ENCODE results near the gene FOXG1.
A peak's percentile ranks its signal among the peaks of the same experiment; 100 is the strongest.

Gene FOXG1

DNA sequence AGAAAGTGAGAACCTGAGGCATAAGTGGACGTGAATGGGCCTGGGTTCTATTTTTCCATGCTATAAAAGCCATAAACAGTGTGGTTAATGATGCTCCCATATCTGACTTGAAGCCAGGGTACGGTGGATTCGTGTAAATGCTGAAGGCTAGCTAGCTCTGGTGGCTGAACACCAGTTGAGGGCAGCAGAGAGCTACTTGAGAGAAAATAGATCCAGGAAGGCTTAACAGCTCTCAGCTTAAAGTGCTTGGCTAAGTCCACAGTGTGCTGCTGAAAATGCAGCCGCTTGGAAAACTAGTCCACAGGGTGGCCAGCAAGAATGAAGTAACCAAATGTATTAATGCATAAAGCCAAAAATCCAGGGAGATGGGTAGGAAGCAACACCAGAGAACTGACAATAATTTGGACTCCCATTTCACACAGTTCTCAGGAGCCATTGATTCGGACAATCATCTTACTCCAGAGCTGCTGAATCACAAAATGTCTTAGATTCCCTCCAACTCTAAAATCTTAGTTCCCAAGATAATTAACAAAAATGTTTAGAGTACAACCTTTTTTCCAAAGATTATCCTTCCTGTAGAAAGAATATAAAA lies 15.0 kb upstream of the FOXG1 start:
- peak; percentile 82 for DNase-seq (ENCODE audit: low read depth)
- H3K4me3 ChIP-seq (ENCODE audit: low read depth, low read length), result no peak overlapping the region
- TF ChIP-seq, protein P1, sequence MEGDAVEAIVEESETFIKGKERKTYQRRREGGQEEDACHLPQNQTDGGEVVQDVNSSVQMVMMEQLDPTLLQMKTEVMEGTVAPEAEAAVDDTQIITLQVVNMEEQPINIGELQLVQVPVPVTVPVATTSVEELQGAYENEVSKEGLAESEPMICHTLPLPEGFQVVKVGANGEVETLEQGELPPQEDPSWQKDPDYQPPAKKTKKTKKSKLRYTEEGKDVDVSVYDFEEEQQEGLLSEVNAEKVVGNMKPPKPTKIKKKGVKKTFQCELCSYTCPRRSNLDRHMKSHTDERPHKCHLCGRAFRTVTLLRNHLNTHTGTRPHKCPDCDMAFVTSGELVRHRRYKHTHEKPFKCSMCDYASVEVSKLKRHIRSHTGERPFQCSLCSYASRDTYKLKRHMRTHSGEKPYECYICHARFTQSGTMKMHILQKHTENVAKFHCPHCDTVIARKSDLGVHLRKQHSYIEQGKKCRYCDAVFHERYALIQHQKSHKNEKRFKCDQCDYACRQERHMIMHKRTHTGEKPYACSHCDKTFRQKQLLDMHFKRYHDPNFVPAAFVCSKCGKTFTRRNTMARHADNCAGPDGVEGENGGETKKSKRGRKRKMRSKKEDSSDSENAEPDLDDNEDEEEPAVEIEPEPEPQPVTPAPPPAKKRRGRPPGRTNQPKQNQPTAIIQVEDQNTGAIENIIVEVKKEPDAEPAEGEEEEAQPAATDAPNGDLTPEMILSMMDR (conservative IDR thresholded peaks at IDR 0.05; ENCODE audit: low read depth, low read length), result peak; percentile 88

DNA sequence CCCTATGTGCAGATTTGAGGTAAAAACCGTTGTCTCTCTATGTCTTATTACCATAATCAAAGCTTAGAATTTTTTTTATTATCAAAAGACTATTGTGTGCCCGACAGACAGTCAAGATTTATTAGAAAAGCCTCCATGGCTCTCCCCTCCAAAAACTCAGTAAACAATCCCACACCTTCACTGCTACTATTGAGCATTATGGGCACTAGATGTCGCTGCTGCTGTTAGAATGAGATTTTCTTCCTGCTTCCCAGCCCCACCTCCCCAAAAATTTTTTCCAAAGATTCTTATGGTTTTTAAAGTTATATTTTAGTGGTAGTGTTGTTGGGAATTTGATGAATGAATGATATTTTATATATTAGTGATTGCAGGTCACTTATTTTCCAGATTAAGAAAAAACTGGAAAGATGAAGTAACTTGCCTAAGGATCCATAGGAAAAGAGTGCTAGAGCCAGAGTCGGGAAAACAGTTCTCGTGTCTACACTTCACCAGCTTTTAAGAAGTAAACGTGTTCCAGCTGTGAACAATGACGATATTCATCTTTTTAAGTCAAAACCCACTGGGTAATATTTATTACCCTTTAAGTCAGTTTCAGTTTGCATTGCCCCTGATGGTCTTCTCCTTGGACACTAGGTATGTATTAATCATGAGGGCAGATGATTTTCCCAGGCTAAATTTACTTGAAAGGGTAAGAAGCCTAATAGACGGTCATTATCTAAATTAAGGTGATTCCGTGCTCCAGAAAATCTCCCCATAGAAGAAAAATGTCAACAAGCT lies 12.2 kb upstream of the FOXG1 start:
- peak; percentile 67 for DNase-seq (ENCODE audit: low read depth)
- TF ChIP-seq, protein P1 (conservative IDR thresholded peaks at IDR 0.05; ENCODE audit: low read depth, low read length), result peak; percentile 82
- H3K4me3 ChIP-seq (ENCODE audit: low read depth, low read length), result no peak overlapping the region

DNA sequence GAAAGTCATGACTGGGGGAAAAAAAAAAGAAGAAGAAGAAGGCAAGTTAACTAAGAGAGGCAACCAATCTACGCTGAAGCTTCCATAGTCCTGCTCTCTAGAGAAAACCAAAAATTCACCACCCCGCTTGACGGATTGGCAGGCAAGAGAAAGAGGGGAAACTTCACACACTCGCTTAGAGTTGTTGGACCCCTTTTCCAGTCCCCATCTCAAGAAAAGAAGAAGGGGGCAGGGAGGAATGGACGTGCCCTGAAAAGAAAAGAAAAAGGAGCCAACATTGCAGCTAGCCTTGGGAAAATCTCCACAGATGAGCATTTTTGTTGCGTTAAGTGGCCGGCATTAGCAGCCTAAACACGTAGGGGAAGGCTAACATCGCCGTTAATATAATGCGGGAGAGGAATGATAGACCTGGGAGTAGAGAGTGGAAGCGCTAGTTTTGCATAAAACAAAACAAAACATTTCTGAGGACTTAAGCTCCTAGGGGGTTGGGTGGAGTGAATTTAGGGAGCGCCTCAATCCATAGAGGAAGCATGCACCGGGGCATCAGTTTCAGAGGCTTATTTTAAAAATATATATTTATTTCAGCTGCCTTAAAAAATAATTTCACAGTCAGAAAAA lies 11.3 kb upstream of the FOXG1 start:
- H3K4me3 ChIP-seq (ENCODE audit: low read depth, low read length), result no peak overlapping the region
- TF ChIP-seq, protein P1 (conservative IDR thresholded peaks at IDR 0.05; ENCODE audit: low read depth, low read length), result no peak
- DNase-seq (ENCODE audit: low read depth), result no peak

DNA sequence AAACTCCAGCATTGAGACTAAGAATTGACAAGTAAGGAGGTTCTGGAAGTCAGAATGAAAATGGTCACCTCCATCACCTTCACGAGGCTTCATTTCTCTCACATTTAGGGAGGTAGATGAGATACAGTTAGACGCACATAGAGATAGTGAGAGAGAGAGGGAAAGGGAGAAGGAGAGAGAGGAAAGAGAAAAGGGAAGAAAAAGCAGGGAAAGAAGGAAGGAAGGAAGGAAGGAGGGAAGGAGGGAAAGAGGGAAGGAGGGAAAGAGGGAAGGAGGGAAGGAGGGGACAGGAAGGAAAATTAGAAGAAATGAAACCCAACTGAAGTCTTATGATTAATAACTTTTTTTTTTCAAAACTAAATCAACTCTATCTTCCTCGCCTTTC lies 10.7 kb upstream of the FOXG1 start:
- TF ChIP-seq, protein P1 (conservative IDR thresholded peaks at IDR 0.05; ENCODE audit: low read depth, low read length), result no peak
- DNase-seq (ENCODE audit: low read depth), result no peak
- H3K4me3 ChIP-seq (ENCODE audit: low read depth, low read length), result no peak overlapping the region

DNA sequence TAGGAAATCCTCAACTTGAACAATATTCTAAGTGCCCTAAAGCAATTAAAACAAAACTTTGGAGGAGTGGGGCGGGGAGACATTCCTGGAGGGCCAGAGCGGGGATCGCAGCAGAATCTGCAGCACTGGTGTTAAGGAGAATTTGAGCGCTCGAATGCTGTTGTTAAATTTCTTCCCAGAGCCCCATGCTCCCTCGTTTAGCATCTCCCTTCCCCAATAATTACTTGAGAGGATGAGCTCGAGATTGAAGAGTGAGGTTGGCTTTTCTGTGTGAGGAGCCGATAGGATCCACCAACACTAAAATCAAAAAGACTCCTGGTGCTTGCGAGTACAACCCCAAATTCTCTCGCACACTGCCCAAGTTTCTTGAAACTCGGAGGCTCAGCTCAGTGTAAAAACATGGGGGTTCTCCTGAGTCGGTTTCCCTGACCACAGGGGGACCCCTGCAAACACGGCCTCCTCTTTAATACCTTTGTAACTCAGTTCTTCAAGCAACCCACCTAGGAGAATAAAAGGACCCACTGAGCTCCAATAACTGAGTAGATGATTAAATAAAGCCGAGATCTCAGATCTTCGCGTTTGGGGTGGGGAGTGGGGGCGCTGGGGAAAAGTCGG lies 10.2 kb upstream of the FOXG1 start:
- no peak overlapping the region for H3K4me3 ChIP-seq (ENCODE audit: low read depth, low read length)
- no peak for DNase-seq (ENCODE audit: low read depth)
- TF ChIP-seq, protein P1 (conservative IDR thresholded peaks at IDR 0.05; ENCODE audit: low read depth, low read length), result no peak

DNA sequence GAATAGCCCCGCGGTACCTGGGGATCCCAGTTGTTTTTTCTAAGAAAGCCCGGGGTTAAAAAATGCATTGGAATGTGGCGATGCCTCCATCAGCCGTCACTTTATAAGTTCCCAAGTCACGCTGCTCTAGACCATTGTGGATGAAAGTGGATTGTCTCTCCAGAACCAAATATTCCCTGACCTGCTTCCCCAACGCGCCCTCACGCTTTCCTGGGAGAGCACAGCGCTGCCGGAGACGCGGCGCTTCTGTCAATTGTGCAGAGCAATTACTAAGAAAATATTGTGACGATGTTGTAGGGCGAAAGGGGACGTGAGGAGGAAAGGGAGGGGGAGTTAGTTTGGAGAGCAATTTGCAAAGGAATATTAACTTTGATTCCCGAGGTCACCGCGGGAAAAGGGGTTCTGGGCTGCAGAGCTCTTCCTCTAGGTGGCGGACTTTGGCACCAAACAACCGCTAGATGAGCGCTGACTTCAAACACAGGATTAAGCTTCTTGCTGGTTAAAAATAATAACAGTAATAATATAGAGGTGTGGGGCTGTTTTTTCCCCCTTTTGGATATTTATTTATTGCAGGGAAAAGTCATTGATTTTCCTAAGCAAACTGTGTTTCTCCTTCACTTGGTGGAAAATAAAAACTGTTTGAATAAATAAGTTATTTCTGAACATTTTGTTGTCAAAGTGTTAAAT lies 9.6 kb upstream of the FOXG1 start:
- H3K4me3 ChIP-seq (ENCODE audit: low read depth, low read length), result no peak overlapping the region
- TF ChIP-seq, protein P1 (conservative IDR thresholded peaks at IDR 0.05; ENCODE audit: low read depth, low read length), result peak; percentile 88
- peak; percentile 77 for DNase-seq (ENCODE audit: low read depth)

All from choroid plexus epithelial cell (primary cell).